ENCODE measurements around the gene C1D. TPM values are rescaled to one million over a fixed set of nuclear protein-coding genes. Genes with fewer than 3 reads are reported as not detected.

Gene C1D
- total RNA-seq, 1 donor from 2014 or later, result 19.0 TPM

DNA sequence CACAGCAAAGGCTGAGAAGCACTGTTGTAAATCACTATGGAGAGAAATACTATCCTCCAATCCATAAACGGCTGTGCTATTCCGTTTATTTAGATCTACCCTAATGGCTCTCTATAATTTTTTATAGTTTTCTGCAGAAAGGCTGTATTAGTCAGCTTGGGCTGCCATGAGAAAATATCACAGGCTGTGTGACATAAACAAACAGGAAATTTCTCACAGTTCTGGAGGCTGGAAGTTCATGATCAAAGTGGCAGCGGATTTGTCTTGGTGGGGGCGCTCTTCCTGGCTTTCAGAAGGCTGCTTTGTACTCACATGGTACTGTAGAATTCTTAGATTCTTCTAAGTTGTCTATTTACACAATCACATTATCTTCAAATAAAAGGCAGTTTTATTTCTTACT, 44.1 kb downstream of the C1D start:
- no peaks in the 10 kb centered on the region for H3K27me3 Mint-ChIP-seq
- no peak overlapping the region for H3K4me3 Mint-ChIP-seq (ENCODE audit: low read depth)

DNA sequence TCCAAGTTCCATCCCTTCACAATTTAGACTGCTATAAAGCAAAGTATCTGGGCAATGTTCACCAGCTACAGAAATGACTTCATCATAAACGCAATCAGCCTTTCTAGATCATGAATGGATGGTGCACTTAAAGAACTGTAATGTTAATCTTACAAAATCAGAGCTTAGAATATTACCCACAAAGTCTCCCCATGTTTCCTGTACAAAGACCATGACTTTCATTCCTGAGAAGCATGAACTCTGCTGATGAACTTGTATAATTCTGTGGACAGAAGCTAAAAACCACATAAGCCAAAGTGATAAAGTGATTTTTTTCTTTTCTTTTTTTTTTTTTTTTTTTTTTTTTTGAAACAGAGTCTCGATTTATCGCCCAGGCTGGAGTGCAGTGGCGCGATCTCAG, 53.3 kb downstream of the C1D start:
- H3K4me1 Mint-ChIP-seq (ENCODE audit: low read depth), result peaks cover 4% of the 10 kb centered on the region
- peaks cover 16% of the 10 kb centered on the region for H3K9me3 Mint-ChIP-seq (ENCODE audit: low read depth)
- H3K36me3 Mint-ChIP-seq (ENCODE audit: insufficient read depth), result no peaks in the 10 kb centered on the region
- TF ChIP-seq, protein P1, sequence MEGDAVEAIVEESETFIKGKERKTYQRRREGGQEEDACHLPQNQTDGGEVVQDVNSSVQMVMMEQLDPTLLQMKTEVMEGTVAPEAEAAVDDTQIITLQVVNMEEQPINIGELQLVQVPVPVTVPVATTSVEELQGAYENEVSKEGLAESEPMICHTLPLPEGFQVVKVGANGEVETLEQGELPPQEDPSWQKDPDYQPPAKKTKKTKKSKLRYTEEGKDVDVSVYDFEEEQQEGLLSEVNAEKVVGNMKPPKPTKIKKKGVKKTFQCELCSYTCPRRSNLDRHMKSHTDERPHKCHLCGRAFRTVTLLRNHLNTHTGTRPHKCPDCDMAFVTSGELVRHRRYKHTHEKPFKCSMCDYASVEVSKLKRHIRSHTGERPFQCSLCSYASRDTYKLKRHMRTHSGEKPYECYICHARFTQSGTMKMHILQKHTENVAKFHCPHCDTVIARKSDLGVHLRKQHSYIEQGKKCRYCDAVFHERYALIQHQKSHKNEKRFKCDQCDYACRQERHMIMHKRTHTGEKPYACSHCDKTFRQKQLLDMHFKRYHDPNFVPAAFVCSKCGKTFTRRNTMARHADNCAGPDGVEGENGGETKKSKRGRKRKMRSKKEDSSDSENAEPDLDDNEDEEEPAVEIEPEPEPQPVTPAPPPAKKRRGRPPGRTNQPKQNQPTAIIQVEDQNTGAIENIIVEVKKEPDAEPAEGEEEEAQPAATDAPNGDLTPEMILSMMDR (IDR thresholded peaks at IDR 0.05; ENCODE audit: unreplicated experiment), result no peak
- H3K4me3 Mint-ChIP-seq (ENCODE audit: low read depth), result no peak overlapping the region
- DNase-seq (ENCODE audit: low spot score, unreplicated experiment), result no peak
- no peaks in the 10 kb centered on the region for H3K27me3 Mint-ChIP-seq
- no peak overlapping the region for H3K27ac Mint-ChIP-seq

More for the DNA sequence above, 44.1 kb downstream of the C1D start:
- TF ChIP-seq, protein P1 (IDR thresholded peaks at IDR 0.05; ENCODE audit: unreplicated experiment), result no peak
- no peak overlapping the region for H3K27ac Mint-ChIP-seq
- no peaks in the 10 kb centered on the region for H3K4me1 Mint-ChIP-seq (ENCODE audit: low read depth)
- no peak for DNase-seq (ENCODE audit: low spot score, unreplicated experiment)
- H3K36me3 Mint-ChIP-seq (ENCODE audit: insufficient read depth), result no peaks in the 10 kb centered on the region
- H3K9me3 Mint-ChIP-seq (ENCODE audit: low read depth), result peaks cover 17% of the 10 kb centered on the region

DNA sequence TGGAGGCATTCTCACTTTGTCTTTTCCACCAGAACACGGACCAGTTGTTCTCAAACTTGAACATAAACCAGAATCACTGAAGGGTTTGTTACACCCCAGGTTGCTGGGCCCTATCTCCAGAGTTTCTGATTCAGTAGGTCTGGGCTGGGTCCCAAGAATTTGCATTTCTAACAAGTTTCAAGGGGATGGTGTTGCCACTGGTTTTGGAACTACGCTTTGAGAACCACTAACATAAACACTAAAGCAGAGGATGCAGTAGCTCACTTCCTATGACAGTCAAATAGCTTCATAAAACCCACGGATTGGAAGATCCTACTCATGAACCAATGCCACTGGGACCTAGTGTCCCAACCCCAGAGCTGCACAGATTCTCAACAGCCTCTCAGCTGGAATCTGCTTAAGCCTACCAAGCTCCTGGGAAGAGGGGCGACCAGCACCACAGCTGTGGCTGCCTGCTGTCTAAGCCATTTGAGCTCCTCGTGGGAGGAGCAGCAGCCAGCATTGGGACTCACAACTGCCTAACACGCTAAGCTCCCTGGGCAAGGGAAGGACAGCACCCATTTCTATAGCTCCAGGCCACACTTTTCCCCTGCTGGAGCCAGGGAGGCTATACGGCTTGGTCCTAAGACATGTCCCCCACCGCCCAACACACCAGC, 62.5 kb downstream of the C1D start:
- no peak overlapping the region for H3K27ac Mint-ChIP-seq
- peaks cover 16% of the 10 kb centered on the region for H3K9me3 Mint-ChIP-seq (ENCODE audit: low read depth)
- TF ChIP-seq, protein P1 (IDR thresholded peaks at IDR 0.05; ENCODE audit: unreplicated experiment), result no peak
- DNase-seq (ENCODE audit: low spot score, unreplicated experiment), result no peak
- H3K4me1 Mint-ChIP-seq (ENCODE audit: low read depth), result no peaks in the 10 kb centered on the region
- peaks cover 3% of the 10 kb centered on the region for H3K36me3 Mint-ChIP-seq (ENCODE audit: insufficient read depth)
- H3K4me3 Mint-ChIP-seq (ENCODE audit: low read depth), result no peak overlapping the region
- H3K27me3 Mint-ChIP-seq, result no peaks in the 10 kb centered on the region

DNA sequence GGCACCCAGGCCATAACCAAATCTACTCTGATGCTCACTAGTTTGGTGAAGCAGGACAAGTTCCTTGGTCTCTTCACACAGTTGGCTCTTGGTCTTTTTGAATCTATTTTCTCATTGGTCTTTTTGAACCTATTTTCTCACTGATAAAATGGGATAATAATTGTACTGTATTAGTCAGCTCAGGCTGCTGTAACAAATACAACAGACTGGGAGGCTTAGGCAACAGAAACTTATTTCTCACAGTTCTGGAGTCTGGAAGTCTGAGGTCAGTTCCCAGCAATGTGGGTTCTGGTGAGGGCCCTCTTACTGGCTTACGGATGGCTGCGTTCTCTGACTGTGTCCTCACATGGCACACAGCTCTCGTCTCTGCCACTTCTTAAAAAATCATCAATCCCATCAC, 63.5 kb downstream of the C1D start:
- no peaks in the 10 kb centered on the region for H3K4me1 Mint-ChIP-seq (ENCODE audit: low read depth)
- no peaks in the 10 kb centered on the region for H3K27me3 Mint-ChIP-seq

DNA sequence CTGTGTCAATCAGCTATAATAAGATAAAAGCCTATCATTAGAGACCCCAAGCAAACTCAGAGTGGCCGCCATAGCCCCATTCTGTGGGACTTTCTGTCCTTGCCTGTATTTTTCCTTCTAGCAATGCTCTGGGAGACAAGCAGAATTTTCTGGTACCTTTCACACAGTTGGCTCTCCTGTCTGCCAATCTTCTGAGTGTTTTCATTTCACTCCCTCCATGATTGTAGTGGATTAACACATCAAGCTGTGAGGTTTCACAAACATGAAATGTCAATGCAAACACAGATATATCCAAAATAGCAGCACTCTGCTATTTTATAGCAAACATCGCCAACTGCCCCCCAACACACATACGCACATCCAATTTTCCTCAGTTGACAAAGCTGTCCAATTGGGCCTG, 64.9 kb downstream of the C1D start:
- Mint-ChIP-seq H3K4me1 (ENCODE audit: low read depth) (no peaks in the 10 kb centered on the region), H3K27ac (no peak overlapping the region)

More for the DNA sequence above, 63.5 kb downstream of the C1D start:
- Mint-ChIP-seq H3K27ac (no peak overlapping the region), H3K36me3 (ENCODE audit: insufficient read depth) (peaks cover 3% of the 10 kb centered on the region), H3K4me3 (ENCODE audit: low read depth) (no peak overlapping the region), H3K9me3 (ENCODE audit: low read depth) (peaks cover 10% of the 10 kb centered on the region)
- no peak for DNase-seq (ENCODE audit: low spot score, unreplicated experiment)
- TF ChIP-seq, protein P1 (IDR thresholded peaks at IDR 0.05; ENCODE audit: unreplicated experiment), result no peak

More for the DNA sequence above, 64.9 kb downstream of the C1D start:
- H3K9me3 Mint-ChIP-seq (ENCODE audit: low read depth), result peaks cover 17% of the 10 kb centered on the region
- TF ChIP-seq, protein P1 (IDR thresholded peaks at IDR 0.05; ENCODE audit: unreplicated experiment), result no peak
- H3K36me3 Mint-ChIP-seq (ENCODE audit: insufficient read depth), result no peaks in the 10 kb centered on the region
- H3K4me3 Mint-ChIP-seq (ENCODE audit: low read depth), result no peak overlapping the region
- no peaks in the 10 kb centered on the region for H3K27me3 Mint-ChIP-seq
- DNase-seq (ENCODE audit: low spot score, unreplicated experiment), result no peak
